Smooth muscle cell (in vitro differentiated cells): ENCODE measurements around the gene TMCC3. TPM values are rescaled to one million over a fixed set of nuclear protein-coding genes. Genes with fewer than 3 reads are reported as not detected.
A peak's percentile ranks its signal among the peaks of the same experiment; 100 is the strongest.

Experiments used
- DNase-seq: peaks from one replicate; lab custom pipeline; 2025; ENCODE audit not compliant: unreplicated experiment; lab: John Stamatoyannopoulos, UW
- H2AFZ ChIP-seq: fragments of 200-600 bp; sonication (generic); 2 replicates; pipeline ENCODE4 v1.6.0; 2016; ENCODE audit warnings: antibody characterized with exemption, low read depth, mild to moderate bottlenecking
- H3F3A ChIP-seq: fragments of 200-600 bp; sonication (generic); 2 replicates; pipeline ENCODE4 v1.6.0; 2017; ENCODE audit warnings: antibody characterized with exemption, low read depth
- H3K27ac ChIP-seq: fragments of 200-600 bp; sonication (generic); 2 replicates; pipeline ENCODE4 v1.5.1; 2016; ENCODE audit warnings: low read depth, mild to moderate bottlenecking
- H3K27me3 ChIP-seq: fragments of 200-600 bp; sonication (generic); 2 replicates; pipeline ENCODE4 v1.6.1; 2016; ENCODE audit warnings: low read depth, mild to moderate bottlenecking
- H3K36me3 ChIP-seq: fragments of 200-600 bp; sonication (generic); 2 replicates; pipeline ENCODE4 v1.5.1; 2016; ENCODE audit warnings: low read depth
- H3K4me1 ChIP-seq: fragments of 200-600 bp; sonication (generic); 2 replicates; pipeline ENCODE4 v1.5.1; 2016; ENCODE audit warnings: low read depth
- H3K4me2 ChIP-seq: fragments of 200-600 bp; sonication (generic); 2 replicates; pipeline ENCODE4 v1.6.0; 2016; ENCODE audit warnings: mild to moderate bottlenecking
- H3K4me3 ChIP-seq: fragments of 200-600 bp; sonication (generic); 2 replicates; pipeline ENCODE4 v1.5.1; 2016; ENCODE audit warnings: mild to moderate bottlenecking
- H3K79me2 ChIP-seq: fragments of 200-600 bp; sonication (generic); 2 replicates; pipeline ENCODE4 v1.6.0; 2016; ENCODE audit warnings: low read depth, mild to moderate bottlenecking
- H3K9ac ChIP-seq: fragments of 200-600 bp; sonication (generic); 2 replicates; pipeline ENCODE4 v1.6.0; 2016; ENCODE audit warnings: low read depth
- H3K9me3 ChIP-seq: fragments of 200-600 bp; sonication (generic); replicated peaks from 2 replicates; pipeline ENCODE4 v1.5.1; 2016; ENCODE audit warnings: low read depth
- H4K20me1 ChIP-seq: fragments of 200-600 bp; sonication (generic); 2 replicates; pipeline ENCODE4 v1.6.0; 2016; ENCODE audit warnings: low read depth
- WGBS: methylation state at CpG from one replicate; pipeline ENCODE4 v1.1.7; 2016; ENCODE audit warnings: low lambda C conversion rate; 5-methylcytosine and 5-hydroxymethylcytosine counted together
- polyA plus RNA-seq: library from polyadenylated mRNA; unstranded; fragments of >200 nt; fragmentation: Nextera tagmentation; extraction: Ambion mirVana; gene quantifications from 2 replicates; pipeline ENCODE4 v1.2.1, GENCODE V29; 2016
- total RNA-seq: library from RNA; depleted of rRNA; stranded (reverse); fragments of >200 nt; gene quantifications from 2 replicates; pipeline ENCODE4 v1.2.3, GENCODE V29; 2014
- TF ChIP-seq, protein P1 (sequence below): fragments of 200-600 bp; sonication (generic); IDR thresholded peaks from 2 replicates; pipeline ENCODE4 v1.5.1; 2017; ENCODE audit warnings: borderline replicate concordance, mild to moderate bottlenecking, antibody characterized with exemption; ENCODE audit not compliant: insufficient read depth, poor library complexity, severe bottlenecking

TMCC3 gene
- total and polyA plus RNA-seq, 2 experiments from 2014 or later, result 7.0 to 11.2 TPM

DNA sequence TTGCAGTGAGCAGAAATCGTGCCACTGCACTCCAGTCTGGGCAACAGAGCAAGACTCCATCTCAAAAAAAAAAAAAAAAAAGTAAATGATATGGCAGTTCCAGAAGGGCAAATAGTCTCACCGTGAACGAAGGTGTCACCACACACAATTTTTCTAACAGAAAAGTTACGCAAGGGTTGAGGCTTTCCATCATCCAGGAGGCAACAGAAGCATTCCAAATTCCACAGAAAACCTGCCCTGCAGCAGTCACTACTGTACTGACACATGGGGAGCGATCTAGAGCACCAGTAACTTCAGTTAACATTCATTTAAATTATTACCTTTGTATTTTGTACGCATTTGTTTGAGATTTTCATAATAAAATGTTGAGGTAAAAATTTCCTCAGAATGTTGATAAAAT is 24.8 kb downstream of the TMCC3 start:
- Histone ChIP-seq H2AFZ (no peak overlapping the region), H3K4me3 (no peak overlapping the region), H3K4me2 (no peak overlapping the region), H3F3A (no peaks in the 10 kb centered on the region), H3K27ac (no peak overlapping the region), H3K36me3 (no peaks in the 10 kb centered on the region), H3K4me1 (peaks cover 8% of the 10 kb centered on the region), H3K27me3 (no peaks in the 10 kb centered on the region), H3K79me2 (peaks cover 16% of the 10 kb centered on the region), H3K9ac (no peak overlapping the region), H4K20me1 (no peaks in the 10 kb centered on the region), H3K9me3 (no peaks in the 10 kb centered on the region)
- WGBS, result 88% methylated on average over 6 of the region's 6 CpGs
- no peak for DNase-seq
- TF ChIP-seq, protein P1, sequence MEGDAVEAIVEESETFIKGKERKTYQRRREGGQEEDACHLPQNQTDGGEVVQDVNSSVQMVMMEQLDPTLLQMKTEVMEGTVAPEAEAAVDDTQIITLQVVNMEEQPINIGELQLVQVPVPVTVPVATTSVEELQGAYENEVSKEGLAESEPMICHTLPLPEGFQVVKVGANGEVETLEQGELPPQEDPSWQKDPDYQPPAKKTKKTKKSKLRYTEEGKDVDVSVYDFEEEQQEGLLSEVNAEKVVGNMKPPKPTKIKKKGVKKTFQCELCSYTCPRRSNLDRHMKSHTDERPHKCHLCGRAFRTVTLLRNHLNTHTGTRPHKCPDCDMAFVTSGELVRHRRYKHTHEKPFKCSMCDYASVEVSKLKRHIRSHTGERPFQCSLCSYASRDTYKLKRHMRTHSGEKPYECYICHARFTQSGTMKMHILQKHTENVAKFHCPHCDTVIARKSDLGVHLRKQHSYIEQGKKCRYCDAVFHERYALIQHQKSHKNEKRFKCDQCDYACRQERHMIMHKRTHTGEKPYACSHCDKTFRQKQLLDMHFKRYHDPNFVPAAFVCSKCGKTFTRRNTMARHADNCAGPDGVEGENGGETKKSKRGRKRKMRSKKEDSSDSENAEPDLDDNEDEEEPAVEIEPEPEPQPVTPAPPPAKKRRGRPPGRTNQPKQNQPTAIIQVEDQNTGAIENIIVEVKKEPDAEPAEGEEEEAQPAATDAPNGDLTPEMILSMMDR, result no peak

DNA sequence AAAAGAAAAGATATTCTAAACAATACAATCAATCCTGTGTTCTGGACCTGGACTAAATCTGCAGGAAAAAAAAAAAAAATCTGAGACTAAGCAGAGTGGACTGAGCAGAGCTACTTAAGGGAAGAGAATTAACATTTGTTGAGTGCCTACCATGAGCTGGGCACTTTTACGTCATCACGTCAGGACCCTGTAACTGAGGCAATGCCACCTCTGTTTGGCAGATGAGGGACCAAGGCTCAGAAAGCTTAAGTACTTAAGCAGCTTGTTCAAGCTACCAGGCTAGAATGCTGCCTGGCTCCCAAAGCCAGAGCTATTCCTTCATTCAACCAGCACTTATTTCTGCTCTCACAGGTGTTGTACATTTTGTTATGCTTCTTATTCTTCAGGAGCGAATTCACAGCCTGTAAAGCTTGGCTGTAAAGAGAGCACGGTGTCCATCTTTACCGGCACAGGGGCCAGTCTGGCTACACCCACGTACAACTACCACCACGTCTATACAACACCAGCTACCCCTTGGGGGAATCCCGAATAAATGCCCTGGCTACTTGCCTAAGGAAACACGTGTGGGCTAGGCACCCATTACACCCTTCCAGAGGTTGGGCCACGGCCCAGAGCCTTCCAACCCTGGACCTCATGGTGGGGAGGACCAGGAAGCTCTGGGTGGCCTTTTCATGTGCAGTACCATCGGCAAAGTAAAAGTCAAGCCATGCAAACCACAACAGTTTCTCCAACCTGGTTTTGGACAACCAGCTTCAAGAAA is 27.0 kb downstream of the TMCC3 start:
- Histone ChIP-seq H2AFZ (no peak overlapping the region), H3K9me3 (no peaks in the 10 kb centered on the region), H3K27ac (no peak overlapping the region), H3K9ac (no peak overlapping the region), H3K79me2 (peaks cover 22% of the 10 kb centered on the region), H3K4me1 (peaks cover 17% of the 10 kb centered on the region), H4K20me1 (peaks cover 5% of the 10 kb centered on the region), H3K4me3 (no peak overlapping the region), H3K27me3 (no peaks in the 10 kb centered on the region), H3K36me3 (no peaks in the 10 kb centered on the region), H3K4me2 (no peak overlapping the region), H3F3A (peaks cover 4% of the 10 kb centered on the region)
- WGBS, result 93% methylated on average over 11 of the region's 11 CpGs
- TF ChIP-seq, protein P1, result no peak
- no peak for DNase-seq

DNA sequence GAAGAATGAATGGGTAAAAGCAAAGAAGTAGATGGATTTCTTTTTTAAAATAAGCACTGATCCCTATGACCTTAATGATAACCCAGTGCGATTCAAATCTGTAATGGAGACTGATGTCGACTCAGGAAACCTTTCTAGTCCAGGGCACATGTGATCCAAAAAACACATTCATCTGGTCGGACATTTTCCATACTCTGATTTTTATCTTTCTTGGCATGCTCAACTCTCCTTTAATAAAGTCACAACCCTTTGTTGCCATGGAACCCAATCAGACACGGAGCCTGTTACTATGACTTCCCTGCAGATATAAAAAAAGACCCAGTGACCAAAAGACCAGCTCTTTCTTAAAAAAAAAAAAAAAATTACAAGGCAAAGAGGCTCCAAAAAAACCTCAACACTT is 27.9 kb downstream of the TMCC3 start:
- H3K4me3 ChIP-seq, result no peak overlapping the region
- WGBS, result 77% methylated on average over 4 of the region's 4 CpGs

More for the DNA sequence above, 27.9 kb downstream of the TMCC3 start:
- TF ChIP-seq, protein P1, result no peak
- no peak for DNase-seq
- Histone ChIP-seq H4K20me1 (peaks cover 7% of the 10 kb centered on the region), H3K4me2 (peak overlapping the region; percentile 30), H3K9ac (peak overlapping the region; percentile 60), H3K79me2 (peaks cover 27% of the 10 kb centered on the region), H3F3A (peaks cover 4% of the 10 kb centered on the region), H2AFZ (no peak overlapping the region), H3K36me3 (no peaks in the 10 kb centered on the region), H3K9me3 (no peaks in the 10 kb centered on the region), H3K27me3 (no peaks in the 10 kb centered on the region), H3K27ac (peak overlapping the region; percentile 74), H3K4me1 (peaks cover 17% of the 10 kb centered on the region)
